ENCODE data around the gene PLD4.

The PLD4 gene

DNA sequence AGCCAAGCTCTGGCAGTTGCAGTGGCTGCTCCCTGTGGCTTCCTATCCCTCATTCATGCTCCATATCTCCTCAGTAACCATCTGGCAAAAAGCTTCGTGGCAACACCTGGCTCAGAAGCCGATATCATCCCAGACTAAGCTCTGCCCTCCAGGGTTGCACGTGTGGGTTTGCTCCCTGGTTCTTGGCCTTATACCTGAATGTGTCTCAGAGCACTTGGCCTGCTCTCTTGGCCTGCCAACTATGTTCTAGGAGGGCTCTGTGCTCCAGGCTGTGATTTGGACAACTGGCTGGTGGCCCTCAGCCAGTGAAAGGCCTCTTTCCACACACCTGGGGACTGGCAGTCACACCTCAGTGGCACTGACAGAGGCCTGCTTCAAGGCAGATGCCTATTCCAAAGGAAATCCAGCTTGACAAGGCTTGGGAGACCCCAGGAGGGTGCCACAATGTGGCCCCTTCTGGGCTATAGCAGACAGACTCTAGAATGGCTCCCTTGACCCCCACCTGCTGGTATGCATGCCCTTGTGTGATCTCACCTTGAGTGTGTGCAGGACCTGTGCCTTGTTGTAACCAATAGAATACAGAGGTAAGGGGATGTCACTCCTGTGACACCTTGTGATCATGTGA is 10.5 kb downstream of the PLD4 start:
- Histone ChIP-seq H3K9ac (ENCODE audit: low read length) (no peak overlapping the region), H3K4me3 (ENCODE audit: low read length) (no peak overlapping the region), H3K27ac (ENCODE audit: low read length) (no peak overlapping the region), H3K4me1 (ENCODE audit: control insufficient read depth, low read depth, low read length) (peaks cover 3% of the 10 kb centered on the region), H3K36me3 (ENCODE audit: control insufficient read depth, low read depth, low read length) (no peaks in the 10 kb centered on the region), H3K9me3 (ENCODE audit: control insufficient read depth, low read depth, low read length) (no peaks in the 10 kb centered on the region), H3K27me3 (ENCODE audit: control insufficient read depth, insufficient read depth, low read length) (peaks cover 86% of the 10 kb centered on the region)

DNA sequence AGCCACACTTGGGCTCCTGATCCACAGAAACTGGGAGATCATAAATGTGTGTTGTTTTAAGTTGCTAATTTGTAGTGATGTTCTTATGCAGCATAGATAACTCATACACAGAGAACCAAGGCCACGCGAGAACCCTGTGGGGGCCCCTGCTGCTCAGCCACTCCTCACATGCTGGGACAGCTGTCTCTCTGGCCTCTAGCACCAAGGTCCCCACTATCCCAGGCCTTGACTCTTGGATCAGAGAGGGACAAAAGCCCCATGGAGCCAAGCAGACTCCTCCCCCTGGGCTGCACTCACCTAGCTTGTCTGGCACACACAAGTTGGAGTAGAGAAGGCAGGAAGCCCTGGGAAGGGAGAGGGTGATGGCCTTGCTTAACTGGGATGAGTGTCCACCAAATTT is 11.3 kb downstream of the PLD4 start:
- no peak overlapping the region for H3K4me3 ChIP-seq (ENCODE audit: low read length)
- no peaks in the 10 kb centered on the region for H3K9me3 ChIP-seq (ENCODE audit: control insufficient read depth, low read depth, low read length)
- H3K27ac ChIP-seq (ENCODE audit: low read length): no peak overlapping the region
- H3K4me1 ChIP-seq (ENCODE audit: control insufficient read depth, low read depth, low read length): peaks cover 3% of the 10 kb centered on the region
- H3K27me3 ChIP-seq (ENCODE audit: control insufficient read depth, insufficient read depth, low read length): peaks cover 77% of the 10 kb centered on the region
- no peaks in the 10 kb centered on the region for H3K36me3 ChIP-seq (ENCODE audit: control insufficient read depth, low read depth, low read length)
- no peak overlapping the region for H3K9ac ChIP-seq (ENCODE audit: low read length)

GRCh38 chr14:104936361-104937155 is 11.9 kb downstream of the PLD4 start:
- H3K9ac ChIP-seq (ENCODE audit: low read length): no peak overlapping the region
- no peak overlapping the region for H3K27ac ChIP-seq (ENCODE audit: low read length)
- H3K9me3 ChIP-seq (ENCODE audit: control insufficient read depth, low read depth, low read length): no peaks in the 10 kb centered on the region
- no peaks in the 10 kb centered on the region for H3K36me3 ChIP-seq (ENCODE audit: control insufficient read depth, low read depth, low read length)
- peaks cover 71% of the 10 kb centered on the region for H3K27me3 ChIP-seq (ENCODE audit: control insufficient read depth, insufficient read depth, low read length)
- no peak overlapping the region for H3K4me3 ChIP-seq (ENCODE audit: low read length)
- H3K4me1 ChIP-seq (ENCODE audit: control insufficient read depth, low read depth, low read length): peaks cover 3% of the 10 kb centered on the region

DNA sequence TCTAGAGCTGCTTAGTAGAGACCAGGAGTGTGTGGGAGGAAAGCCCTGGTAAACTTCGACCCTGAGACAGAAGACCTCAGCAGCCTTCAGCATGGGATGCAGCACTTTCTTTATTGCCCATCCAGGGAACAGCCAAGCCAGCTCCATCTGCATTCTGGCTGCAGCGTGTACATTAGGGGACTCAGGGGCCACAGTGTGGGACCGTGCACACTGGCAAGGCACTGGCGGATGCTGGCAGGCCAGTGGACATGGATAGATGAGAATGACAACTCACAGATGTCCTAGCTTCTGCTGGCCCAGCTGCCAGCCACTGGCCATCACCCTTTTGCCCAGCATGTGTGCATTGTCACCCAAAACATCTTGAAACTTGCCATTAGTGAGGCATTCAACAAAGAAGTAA is 12.5 kb downstream of the PLD4 start:
- Histone ChIP-seq H3K9ac (ENCODE audit: low read length) (no peak overlapping the region), H3K27me3 (ENCODE audit: control insufficient read depth, insufficient read depth, low read length) (peaks cover 65% of the 10 kb centered on the region), H3K27ac (ENCODE audit: low read length) (no peak overlapping the region), H3K9me3 (ENCODE audit: control insufficient read depth, low read depth, low read length) (no peaks in the 10 kb centered on the region), H3K36me3 (ENCODE audit: control insufficient read depth, low read depth, low read length) (no peaks in the 10 kb centered on the region), H3K4me3 (ENCODE audit: low read length) (no peak overlapping the region), H3K4me1 (ENCODE audit: control insufficient read depth, low read depth, low read length) (peaks cover under 1% of the 10 kb centered on the region)

- no peak overlapping the region for H3K4me3 ChIP-seq (ENCODE audit: low read length)
- H3K36me3 ChIP-seq (ENCODE audit: control insufficient read depth, low read depth, low read length): no peaks in the 10 kb centered on the region
- H3K27ac ChIP-seq (ENCODE audit: low read length): no peak overlapping the region
- H3K4me1 ChIP-seq (ENCODE audit: control insufficient read depth, low read depth, low read length): no peaks in the 10 kb centered on the region
- H3K27me3 ChIP-seq (ENCODE audit: control insufficient read depth, insufficient read depth, low read length): peaks cover 59% of the 10 kb centered on the region
- H3K9ac ChIP-seq (ENCODE audit: low read length): no peak overlapping the region
- no peaks in the 10 kb centered on the region for H3K9me3 ChIP-seq (ENCODE audit: control insufficient read depth, low read depth, low read length)
These were observed 13.2 kb downstream of the PLD4 start for GRCh38 chr14:104937694-104938365.

DNA sequence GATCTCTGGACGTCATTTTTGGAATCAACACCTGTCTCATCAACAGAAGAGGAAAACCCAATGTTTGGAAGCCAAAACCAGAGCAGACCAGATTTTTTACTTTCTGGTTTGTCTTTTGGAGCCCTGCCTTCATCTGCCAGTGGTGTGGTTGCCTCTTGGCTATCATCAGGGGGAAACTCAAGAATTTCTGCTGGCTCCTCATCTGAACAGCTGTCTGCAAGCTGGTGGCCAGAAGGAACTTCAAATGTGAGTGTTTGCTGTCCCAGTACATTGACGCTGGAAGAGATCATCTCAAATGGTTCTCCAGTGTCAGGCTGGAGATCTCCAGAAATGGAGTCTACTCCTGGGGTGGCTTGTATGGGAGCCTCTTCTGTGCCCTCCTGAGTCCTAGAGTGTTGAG is 13.8 kb downstream of the PLD4 start:
- Histone ChIP-seq H3K4me3 (ENCODE audit: low read length) (no peak overlapping the region), H3K27ac (ENCODE audit: low read length) (no peak overlapping the region), H3K4me1 (ENCODE audit: control insufficient read depth, low read depth, low read length) (no peaks in the 10 kb centered on the region), H3K27me3 (ENCODE audit: control insufficient read depth, insufficient read depth, low read length) (peaks cover 54% of the 10 kb centered on the region), H3K36me3 (ENCODE audit: control insufficient read depth, low read depth, low read length) (no peaks in the 10 kb centered on the region), H3K9ac (ENCODE audit: low read length) (no peak overlapping the region), H3K9me3 (ENCODE audit: control insufficient read depth, low read depth, low read length) (no peaks in the 10 kb centered on the region)

DNA sequence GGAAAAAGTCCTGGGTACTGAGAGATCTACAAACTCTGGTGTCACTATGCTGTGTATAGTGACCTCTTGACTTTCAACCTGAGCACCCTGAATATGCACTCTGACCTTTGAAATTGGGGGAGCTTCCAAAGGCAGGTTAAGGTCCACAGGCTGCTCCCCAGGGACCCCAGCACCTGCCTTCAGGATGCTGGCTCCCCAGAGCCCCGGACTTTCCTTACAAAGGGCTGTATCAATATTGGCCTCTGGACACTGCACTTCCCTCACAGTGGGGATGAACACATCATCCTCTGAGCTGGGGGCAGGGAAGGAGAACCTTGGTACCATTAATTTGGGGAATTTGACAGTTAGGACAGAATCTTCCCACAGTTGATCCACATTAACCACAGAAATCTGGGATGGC is 14.3 kb downstream of the PLD4 start:
- no peak overlapping the region for H3K27ac ChIP-seq (ENCODE audit: low read length)
- peaks cover 54% of the 10 kb centered on the region for H3K27me3 ChIP-seq (ENCODE audit: control insufficient read depth, insufficient read depth, low read length)
- no peak overlapping the region for H3K9ac ChIP-seq (ENCODE audit: low read length)
- no peaks in the 10 kb centered on the region for H3K9me3 ChIP-seq (ENCODE audit: control insufficient read depth, low read depth, low read length)
- no peaks in the 10 kb centered on the region for H3K4me1 ChIP-seq (ENCODE audit: control insufficient read depth, low read depth, low read length)
- H3K36me3 ChIP-seq (ENCODE audit: control insufficient read depth, low read depth, low read length): no peaks in the 10 kb centered on the region
- no peak overlapping the region for H3K4me3 ChIP-seq (ENCODE audit: low read length)

DNA sequence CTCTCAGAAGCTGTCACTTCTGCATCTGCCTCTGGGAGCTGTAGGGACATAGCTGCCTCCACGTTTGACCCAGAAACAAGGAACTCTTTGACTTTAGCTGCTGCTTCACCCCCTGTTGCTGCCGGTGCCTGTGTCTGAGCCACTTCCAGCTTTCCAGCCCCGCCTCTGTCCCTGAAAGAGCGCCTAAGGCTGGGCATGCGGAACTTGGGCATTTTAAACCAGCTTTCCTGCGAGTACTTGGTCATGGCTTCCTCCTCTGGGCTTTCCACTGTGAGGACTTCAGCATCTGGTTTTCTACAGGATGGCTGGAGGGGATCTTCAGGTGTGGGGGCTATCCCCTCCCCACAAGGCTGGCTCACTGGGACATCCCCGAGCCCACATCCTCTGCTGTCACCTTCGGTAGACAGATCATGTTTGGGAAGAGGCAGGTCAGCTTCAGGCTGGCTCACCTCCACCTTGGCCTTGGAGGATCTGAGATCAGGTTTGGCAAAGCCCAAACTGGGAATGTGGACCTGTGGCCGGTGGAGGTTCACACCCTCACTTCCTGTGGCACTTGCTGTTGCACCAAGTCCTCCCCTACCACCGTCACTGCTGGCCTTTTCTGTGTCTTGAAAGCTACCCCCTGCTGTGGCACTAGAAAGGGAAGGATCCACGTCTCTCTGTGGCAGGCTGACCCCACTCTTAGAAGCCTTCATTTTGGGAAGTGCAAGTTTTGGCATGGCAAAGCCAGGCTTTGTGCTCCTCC is 15.2 kb downstream of the PLD4 start:
- H3K27ac ChIP-seq (ENCODE audit: low read length): no peak overlapping the region
- no peak overlapping the region for H3K9ac ChIP-seq (ENCODE audit: low read length)
- peaks cover 45% of the 10 kb centered on the region for H3K27me3 ChIP-seq (ENCODE audit: control insufficient read depth, insufficient read depth, low read length)
- no peaks in the 10 kb centered on the region for H3K36me3 ChIP-seq (ENCODE audit: control insufficient read depth, low read depth, low read length)
- H3K9me3 ChIP-seq (ENCODE audit: control insufficient read depth, low read depth, low read length): no peaks in the 10 kb centered on the region
- H3K4me3 ChIP-seq (ENCODE audit: low read length): no peak overlapping the region
- H3K4me1 ChIP-seq (ENCODE audit: control insufficient read depth, low read depth, low read length): no peaks in the 10 kb centered on the region

- no peak overlapping the region for H3K27ac ChIP-seq (ENCODE audit: low read length)
- no peaks in the 10 kb centered on the region for H3K9me3 ChIP-seq (ENCODE audit: control insufficient read depth, low read depth, low read length)
- H3K9ac ChIP-seq (ENCODE audit: low read length): no peak overlapping the region
- H3K4me3 ChIP-seq (ENCODE audit: low read length): no peak overlapping the region
- no peaks in the 10 kb centered on the region for H3K4me1 ChIP-seq (ENCODE audit: control insufficient read depth, low read depth, low read length)
- H3K27me3 ChIP-seq (ENCODE audit: control insufficient read depth, insufficient read depth, low read length): peaks cover 37% of the 10 kb centered on the region
- no peaks in the 10 kb centered on the region for H3K36me3 ChIP-seq (ENCODE audit: control insufficient read depth, low read depth, low read length)
These were observed 16.0 kb downstream of the PLD4 start for GRCh38 chr14:104940526-104941150.

DNA sequence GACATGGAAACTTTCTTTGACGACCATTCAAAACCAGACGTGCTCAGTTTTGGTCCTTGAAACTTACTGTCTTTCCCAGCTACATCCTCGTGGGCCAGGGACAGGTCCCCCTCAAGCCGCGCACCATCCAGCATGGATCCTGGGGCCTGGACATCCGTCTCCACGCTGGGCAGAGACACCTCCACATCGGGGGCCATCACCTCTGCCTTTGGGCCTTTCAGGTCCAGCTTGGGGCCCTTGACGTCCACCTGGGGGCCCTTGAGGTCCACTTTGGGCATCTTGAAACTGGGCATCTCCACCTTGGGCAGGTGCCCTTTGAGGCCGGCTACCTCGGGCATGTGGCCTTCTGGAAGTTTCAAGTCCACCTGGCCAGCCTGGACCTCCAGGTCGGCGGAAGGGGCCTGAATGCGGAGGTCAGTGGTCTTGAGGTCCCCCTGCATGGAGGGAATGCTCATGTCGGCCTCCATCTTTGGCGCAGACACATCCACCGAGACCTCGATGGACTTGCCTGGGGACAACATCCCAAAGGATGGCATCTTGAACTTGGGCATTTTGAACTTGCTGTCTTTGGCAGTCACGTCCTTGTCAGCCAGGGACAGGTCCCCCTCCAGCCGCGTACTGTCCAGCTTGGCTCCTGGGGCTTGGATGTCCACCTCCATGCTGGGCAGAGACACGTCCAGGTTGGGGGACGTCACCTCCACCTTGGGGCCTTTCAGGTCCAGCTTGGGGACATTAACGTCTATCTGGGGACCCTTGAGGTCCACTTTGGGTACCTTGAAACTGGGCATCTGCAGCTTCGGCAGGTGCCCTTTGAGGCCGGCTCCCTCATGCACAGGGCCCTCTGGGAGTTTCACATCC is 17.1 kb downstream of the PLD4 start:
- Histone ChIP-seq H3K9ac (ENCODE audit: low read length) (no peak overlapping the region), H3K9me3 (ENCODE audit: control insufficient read depth, low read depth, low read length) (no peaks in the 10 kb centered on the region), H3K4me1 (ENCODE audit: control insufficient read depth, low read depth, low read length) (no peaks in the 10 kb centered on the region), H3K36me3 (ENCODE audit: control insufficient read depth, low read depth, low read length) (no peaks in the 10 kb centered on the region), H3K27me3 (ENCODE audit: control insufficient read depth, insufficient read depth, low read length) (peaks cover 28% of the 10 kb centered on the region), H3K4me3 (ENCODE audit: low read length) (no peak overlapping the region), H3K27ac (ENCODE audit: low read length) (no peak overlapping the region)
